ENCODE results near the gene LHFPL4. TPM values are rescaled to one million over a fixed set of nuclear protein-coding genes. Genes with fewer than 3 reads are reported as not detected.

LHFPL4 gene
- polyA plus RNA-seq, 5 donors, result 0.05 to 0.33 (median 0.10) TPM

DNA sequence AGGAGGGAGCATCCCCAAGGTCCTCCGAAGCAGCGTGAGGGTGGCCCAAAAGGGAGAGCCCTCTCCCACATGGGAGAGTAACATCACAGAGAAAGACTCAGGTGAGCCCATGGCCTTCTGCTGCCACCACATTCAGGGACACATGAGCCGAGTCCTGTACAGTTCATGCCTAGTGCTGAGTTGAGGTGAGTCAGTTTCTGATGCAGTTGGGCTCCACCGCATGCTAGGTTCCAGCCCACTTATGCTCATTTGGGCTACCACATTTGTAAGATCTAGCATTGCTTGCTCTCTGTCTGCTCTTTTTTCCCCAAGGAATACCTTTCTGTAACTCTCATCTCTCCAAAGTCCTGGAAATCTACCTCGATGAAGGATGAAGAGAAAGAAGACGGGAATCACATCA is 79.1 kb downstream of the LHFPL4 start:
- no peak for DNase-seq

DNA sequence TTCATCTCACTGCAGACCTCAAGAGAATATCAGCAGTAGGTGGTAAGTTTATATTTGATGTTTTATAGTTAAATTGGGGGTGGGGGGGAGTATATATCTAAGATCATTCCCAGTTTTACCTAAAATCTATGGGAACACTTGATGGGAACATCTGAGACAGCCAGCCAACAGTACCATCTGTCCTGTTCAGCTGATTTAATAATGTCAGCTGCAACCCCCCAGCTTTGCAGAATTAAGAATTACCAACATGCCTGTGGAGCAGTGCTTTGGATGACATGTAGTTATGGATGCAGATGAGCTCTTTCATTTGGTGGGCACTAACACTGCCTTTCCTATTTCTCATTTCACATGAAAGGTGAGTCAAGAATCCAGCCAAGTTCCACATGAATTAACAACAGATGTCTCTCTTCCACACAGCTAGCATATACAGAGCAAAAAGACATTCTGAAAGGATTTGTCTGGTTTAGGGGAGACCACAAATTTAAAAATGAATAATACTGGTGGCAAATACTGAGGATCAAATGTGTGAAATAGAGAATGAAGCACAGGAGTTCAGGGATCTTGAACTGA is 80.0 kb downstream of the LHFPL4 start:
- no peak for DNase-seq

DNA sequence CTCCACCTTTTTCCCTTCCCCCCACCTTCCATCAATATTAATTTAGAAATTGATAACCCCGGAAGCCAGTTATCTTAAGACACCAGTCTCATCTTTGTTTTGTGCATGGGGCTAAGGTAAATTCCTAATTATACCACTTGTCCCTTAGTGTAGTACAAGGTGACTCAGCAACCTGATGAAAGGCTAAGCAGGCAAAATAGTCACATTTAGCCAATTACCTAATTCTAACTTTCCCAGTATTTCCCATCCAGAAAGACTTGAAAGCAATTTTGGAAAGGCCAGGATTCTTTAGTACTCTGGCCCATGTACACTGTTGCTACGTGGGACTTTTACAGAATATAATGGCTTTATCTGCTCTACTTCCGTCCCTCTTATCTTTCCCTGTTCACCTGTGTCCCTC is 83.6 kb downstream of the LHFPL4 start:
- DNase-seq, result no peak

DNA sequence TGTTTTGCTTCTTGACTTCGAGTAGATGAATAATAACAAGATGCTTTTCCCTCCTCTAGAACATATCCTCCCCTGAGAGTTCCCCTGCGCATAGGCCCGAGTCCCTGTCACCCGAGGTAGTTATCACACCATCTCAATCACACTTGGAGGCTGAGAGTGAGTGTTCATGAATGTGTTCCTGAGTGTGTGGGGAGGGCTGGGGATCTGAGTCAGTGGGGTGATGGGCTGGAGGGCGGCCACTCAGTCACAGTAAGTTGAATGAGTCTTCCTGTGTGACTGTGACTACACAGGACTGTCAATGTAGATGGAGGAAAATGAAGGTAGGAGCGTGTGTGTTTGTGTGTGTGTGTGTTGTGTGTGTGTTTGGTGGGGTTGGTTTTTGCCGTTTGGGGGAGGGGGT is 85.2 kb downstream of the LHFPL4 start:
- no peak for DNase-seq

DNA sequence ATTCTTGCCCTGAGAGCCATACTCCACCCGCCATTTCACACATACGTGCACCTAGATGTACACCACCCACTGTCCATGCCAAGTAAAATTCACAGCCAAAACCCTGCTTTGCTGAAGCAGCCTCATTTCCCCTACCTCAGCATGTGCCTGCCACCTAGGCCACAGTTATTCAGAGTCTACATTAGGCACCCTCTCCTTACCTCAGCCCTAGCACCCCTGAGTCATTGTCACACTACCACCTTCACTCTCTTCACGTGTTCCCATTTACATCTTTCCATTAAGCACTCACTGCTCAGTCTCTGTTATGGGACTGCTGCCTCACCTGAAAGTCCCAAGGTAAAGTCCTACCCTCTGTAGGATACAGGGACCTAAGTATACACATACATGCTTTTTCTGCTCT is 86.2 kb downstream of the LHFPL4 start:
- DNase-seq, result no peak

DNA sequence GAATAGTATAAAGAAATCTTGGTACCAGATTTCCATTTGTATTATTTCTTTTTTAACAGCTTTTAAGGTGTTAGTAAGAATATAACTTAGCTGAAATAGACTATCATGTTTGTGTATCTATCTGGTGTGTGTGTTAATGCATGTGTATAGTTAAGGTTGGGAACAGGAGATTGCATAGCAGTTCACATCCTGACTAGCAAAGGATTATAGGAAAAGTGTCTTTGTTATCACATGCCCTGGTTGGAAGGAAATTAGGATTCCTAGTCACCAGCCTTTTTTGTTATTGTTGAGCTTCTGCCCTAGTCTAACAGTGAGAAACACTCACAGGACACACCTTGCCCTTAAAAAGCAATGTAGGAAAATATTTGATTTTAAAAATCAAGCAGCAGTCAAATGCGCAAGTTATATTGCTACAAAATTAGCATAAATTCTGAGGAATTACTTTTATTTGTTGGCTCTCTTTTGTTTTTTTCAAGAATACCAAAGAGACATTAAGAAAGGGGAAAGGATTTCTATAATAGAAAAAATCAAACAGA is 98.0 kb downstream of the LHFPL4 start:
- no peak for DNase-seq

DNA sequence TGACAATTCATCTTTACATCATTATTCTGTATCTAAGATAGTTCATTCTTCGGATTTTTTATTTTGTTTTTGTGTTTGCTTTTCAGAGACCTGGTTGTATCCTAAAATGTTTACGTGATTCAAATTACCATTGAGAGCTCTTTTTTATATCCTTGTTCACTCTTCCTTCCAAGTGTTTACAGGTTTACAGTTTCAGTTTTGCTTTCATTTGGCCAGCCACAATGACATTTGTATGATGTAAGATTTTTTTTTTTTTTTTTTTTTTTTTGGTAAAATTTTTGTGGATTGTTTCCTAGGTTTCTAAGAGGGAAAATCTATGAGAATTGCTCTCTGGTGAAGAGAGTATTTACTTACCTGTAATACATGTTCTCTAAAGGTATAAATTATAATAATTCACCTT is 101.2 kb downstream of the LHFPL4 start:
- no peak for DNase-seq

DNA sequence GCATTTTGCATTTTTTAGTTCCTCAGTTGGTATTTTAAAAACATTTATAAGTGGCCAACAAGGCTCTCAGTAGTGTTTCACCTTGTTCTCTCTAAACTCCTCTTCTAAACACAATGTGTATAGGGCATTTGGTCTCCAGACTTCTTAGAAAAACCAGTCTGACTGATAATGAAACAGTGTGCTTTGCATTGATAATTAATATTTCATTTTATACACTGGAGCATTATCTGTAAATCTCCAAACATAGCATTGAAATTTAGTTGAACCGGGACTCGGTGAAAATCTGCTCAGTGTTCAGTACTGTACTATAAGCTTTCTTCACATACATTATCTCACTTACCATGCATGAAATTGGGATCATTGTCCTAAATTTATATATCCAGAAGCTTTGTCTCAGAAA is 102.6 kb downstream of the LHFPL4 start:
- no peak for DNase-seq

DNA sequence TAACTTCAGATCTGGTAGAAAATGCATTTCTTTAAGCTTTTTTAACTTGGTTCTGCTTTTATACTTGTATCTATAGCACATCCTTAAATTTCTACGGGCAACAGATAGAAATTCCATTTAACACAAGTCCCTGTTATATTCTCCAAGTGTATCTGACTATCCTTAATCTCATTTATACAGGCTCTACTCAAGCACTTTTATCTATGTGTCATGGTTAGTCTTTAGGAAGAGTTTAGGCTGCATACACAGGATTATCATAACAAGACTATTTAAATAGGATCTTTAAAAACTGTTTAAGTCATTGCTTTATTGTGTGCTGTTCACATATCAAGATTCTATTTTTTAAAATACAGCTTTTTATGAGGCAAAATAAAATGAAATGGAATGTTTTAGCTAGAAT is 103.5 kb downstream of the LHFPL4 start:
- no peak for DNase-seq

DNA sequence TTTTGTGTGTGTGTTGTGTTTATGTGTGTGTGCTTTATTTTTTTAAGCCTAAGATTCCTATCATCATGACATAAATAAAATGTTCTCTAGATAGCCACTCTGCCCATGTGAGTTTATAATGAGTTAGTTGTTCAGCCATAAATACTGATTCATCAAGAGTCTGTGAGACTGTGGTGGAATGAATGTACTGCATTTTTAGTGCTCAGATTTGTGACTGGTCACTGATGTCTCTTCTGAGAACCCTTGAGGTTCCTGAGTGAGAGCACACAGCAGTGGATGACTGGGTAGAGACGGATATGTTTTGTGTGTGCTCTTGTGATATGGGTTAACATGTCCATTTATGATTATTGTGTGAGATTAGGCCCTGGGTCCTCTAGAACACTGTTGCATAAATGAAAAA is 105.0 kb downstream of the LHFPL4 start:
- no peak for DNase-seq

Other genes with a start within 250 kb of the LHFPL4 start
- 10 to 100 TPM; 41.4 to 62.2 (median 49.6) TPM for gene THUMPD3, start 190.8 kb downstream of the LHFPL4 start, polyA plus RNA-seq (ENCODE audit: insufficient read depth in 1 of 5, insufficient read length in 5 of 5, low replicate concordance in 1 of 5)
- gene SETD5, start 156.2 kb downstream of the LHFPL4 start, polyA plus RNA-seq (ENCODE audit: insufficient read depth in 1 of 5, insufficient read length in 5 of 5, low replicate concordance in 1 of 5), result 100 to 1,000 TPM; 132 to 186 (median 159) TPM
- 10 to 100 TPM; 28.3 to 33.2 (median 30.3) TPM for gene MTMR14, start 95.7 kb upstream of the LHFPL4 start, polyA plus RNA-seq (ENCODE audit: insufficient read depth in 1 of 5, insufficient read length in 5 of 5, low replicate concordance in 1 of 5)
- gene CPNE9, start 150.0 kb upstream of the LHFPL4 start, polyA plus RNA-seq (ENCODE audit: insufficient read depth in 1 of 5, insufficient read length in 5 of 5, low replicate concordance in 1 of 5), result under 1 TPM in 4 of 5 donors, not detected in 1; 0.05 to 0.27 (median 0.23) TPM
- gene BRPF1, start 177.9 kb upstream of the LHFPL4 start, polyA plus RNA-seq (ENCODE audit: insufficient read depth in 1 of 5, insufficient read length in 5 of 5, low replicate concordance in 1 of 5), result 10 to 100 TPM; 16.8 to 25.4 (median 18.5) TPM
- 10 to 100 TPM; 65.6 to 75.5 (median 68.7) TPM for gene OGG1, start 196.1 kb upstream of the LHFPL4 start, polyA plus RNA-seq (ENCODE audit: insufficient read depth in 1 of 5, insufficient read length in 5 of 5, low replicate concordance in 1 of 5)
- gene CAMK1, start 216.1 kb upstream of the LHFPL4 start, polyA plus RNA-seq (ENCODE audit: insufficient read depth in 1 of 5, insufficient read length in 5 of 5, low replicate concordance in 1 of 5), result 10 to 100 TPM; 18.3 to 29.0 (median 23.1) TPM
- gene TADA3, start 238.7 kb upstream of the LHFPL4 start, polyA plus RNA-seq (ENCODE audit: insufficient read depth in 1 of 5, insufficient read length in 5 of 5, low replicate concordance in 1 of 5), result 10 to 100 TPM; 66.6 to 95.1 (median 76.4) TPM
- 100 to 1,000 TPM in 4 of 5 donors, 10 to 100 TPM in 1; 93.6 to 118 (median 105) TPM for gene ARPC4, start 239.3 kb upstream of the LHFPL4 start, polyA plus RNA-seq (ENCODE audit: insufficient read depth in 1 of 5, insufficient read length in 5 of 5, low replicate concordance in 1 of 5)

Measured in right lung (tissue), 5 donors.